ENCODE measurements around the gene ABL2. TPM values are rescaled to one million over a fixed set of nuclear protein-coding genes. Genes with fewer than 3 reads are reported as not detected.
A peak's percentile ranks its signal among the peaks of the same experiment; 100 is the strongest.
"Not testable (repeated sequence)": the region's sequence is repeated elsewhere in the genome, so short reads cannot be mapped to it uniquely, and the experiment has no call there.

The ABL2 gene
- total and polyA plus RNA-seq, 8 donors = 10.5 to 33.4 (median 11.6) TPM

DNA sequence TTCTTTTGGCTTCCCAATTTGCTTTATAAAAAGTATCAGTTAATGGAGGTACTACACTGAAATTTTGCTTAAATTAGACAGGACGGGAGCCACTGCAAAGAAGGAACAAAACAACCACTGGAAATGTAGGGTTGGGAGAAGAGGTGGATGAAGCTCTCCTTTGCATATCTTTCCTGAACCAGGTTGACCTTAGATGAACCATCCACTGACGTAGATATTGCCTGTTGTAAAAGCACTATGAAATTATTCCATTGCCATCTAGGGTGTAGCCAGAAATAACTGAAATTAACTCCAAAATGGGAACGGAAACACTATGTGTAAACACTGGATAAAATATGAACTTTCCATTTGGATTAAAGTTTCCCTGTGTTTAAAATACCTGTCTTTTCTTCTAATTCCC lies 1.2 kb upstream of the ABL2 start:
- Histone ChIP-seq H3K4me1 (peaks cover 6 to 29% of the 10 kb centered on the region in 2 donors), H3K36me3 (no peaks in the 10 kb centered on the region), H3K27me3 (no peaks in the 10 kb centered on the region), H3K27ac (no peak overlapping the region), H3K4me3 (no peak overlapping the region), H3K9me3 (no peaks in the 10 kb centered on the region)
- ATAC-seq (no peak), DNase-seq (no peak)
- TF ChIP-seq, protein P1, sequence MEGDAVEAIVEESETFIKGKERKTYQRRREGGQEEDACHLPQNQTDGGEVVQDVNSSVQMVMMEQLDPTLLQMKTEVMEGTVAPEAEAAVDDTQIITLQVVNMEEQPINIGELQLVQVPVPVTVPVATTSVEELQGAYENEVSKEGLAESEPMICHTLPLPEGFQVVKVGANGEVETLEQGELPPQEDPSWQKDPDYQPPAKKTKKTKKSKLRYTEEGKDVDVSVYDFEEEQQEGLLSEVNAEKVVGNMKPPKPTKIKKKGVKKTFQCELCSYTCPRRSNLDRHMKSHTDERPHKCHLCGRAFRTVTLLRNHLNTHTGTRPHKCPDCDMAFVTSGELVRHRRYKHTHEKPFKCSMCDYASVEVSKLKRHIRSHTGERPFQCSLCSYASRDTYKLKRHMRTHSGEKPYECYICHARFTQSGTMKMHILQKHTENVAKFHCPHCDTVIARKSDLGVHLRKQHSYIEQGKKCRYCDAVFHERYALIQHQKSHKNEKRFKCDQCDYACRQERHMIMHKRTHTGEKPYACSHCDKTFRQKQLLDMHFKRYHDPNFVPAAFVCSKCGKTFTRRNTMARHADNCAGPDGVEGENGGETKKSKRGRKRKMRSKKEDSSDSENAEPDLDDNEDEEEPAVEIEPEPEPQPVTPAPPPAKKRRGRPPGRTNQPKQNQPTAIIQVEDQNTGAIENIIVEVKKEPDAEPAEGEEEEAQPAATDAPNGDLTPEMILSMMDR (IDR thresholded peaks at IDR 0.05) = no peak
- intact Hi-C loops (cut with DNase I) = no loop called here

DNA sequence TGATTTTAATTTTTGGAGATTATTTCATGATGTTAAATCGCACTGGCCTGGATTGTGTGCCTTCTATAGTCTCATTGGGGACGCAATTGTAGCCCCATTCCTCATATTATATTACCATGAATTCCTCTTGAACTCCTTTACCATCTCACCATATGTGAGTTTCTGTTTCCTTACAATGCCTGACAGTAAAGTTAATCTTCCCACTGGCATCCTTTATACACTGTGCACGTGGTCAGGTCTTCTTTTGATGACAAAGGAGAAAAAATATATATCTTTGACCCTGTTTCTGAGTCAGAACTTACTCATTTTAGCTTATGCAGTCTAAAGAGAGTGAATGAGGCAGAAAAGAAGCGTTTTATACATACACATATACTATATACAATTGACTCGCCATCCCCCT lies 774 bp upstream of the ABL2 start:
- no peak for ATAC-seq
- Histone ChIP-seq H3K4me3 (peak overlapping the region; percentile 94 to 96), H3K4me1 (peaks cover 6 to 29% of the 10 kb centered on the region in 2 donors), H3K27ac (peak overlapping the region in 1 of 2 donors; percentile 85), H3K36me3 (no peaks in the 10 kb centered on the region), H3K27me3 (no peaks in the 10 kb centered on the region), H3K9me3 (no peaks in the 10 kb centered on the region)
- intact Hi-C loops (cut with DNase I) = no loop called here
- DNase-seq = no peak
- TF ChIP-seq, protein P1 (IDR thresholded peaks at IDR 0.05) = no peak

DNA sequence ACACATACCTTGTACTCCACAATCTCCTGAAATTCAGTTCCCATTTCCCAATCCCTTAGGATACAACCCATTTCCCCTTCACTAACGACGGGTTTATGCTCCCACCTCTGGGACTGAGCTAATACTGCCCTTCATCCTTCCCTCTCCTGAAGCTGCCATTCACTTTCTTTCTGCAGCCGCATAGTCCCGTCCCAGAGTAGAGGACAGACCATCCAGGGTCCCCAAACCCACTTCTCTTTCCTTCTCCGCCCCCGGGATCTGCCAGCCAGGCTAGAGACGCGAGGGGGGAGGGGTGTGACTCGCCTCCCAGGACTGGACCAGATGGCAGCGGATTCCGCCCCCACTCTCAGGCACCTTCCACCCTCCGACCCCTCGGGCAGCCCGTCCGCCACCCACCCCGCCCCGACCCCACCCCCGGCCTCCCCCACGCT lies 679 bp downstream of the ABL2 start:
- Histone ChIP-seq H3K4me1 (peaks cover 6 to 29% of the 10 kb centered on the region in 2 donors), H3K9me3 (no peaks in the 10 kb centered on the region), H3K36me3 (peaks cover 0 to 10% of the 10 kb centered on the region in 2 donors), H3K27ac (peak overlapping the region; percentile 83 to 85), H3K27me3 (no peaks in the 10 kb centered on the region), H3K4me3 (peak overlapping the region; percentile 94 to 96)
- intact Hi-C loops (cut with DNase I) = no loop called here
- ATAC-seq (peak; percentile 81), DNase-seq (peak; percentile 13 to 84 (median 61))
- TF ChIP-seq, protein P1 (IDR thresholded peaks at IDR 0.05) = no peak

DNA sequence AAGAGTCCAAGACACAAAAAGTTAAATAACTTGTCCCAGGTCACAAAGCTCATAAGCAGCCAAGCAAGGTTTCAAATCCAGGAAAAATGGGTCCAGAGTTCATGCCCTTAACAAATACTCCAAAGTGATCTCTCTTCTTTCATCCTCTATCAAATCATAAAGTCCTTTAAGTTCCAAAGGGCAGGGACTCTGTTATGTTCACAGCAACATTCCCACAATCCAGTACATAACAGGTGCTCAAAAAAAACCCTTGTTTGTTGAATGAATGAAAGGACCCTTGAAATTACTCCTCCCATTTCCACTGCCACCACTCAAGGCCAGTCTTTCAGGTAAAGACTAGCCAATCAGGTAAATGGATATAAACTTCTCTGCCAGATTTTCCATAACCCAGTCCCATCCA lies 2.7 kb downstream of the ABL2 start:
- Histone ChIP-seq H3K9me3 (no peaks in the 10 kb centered on the region), H3K27ac (no peak overlapping the region), H3K4me1 (peaks cover 6 to 29% of the 10 kb centered on the region in 2 donors), H3K36me3 (peaks cover 0 to 10% of the 10 kb centered on the region in 2 donors), H3K4me3 (no peak overlapping the region), H3K27me3 (no peaks in the 10 kb centered on the region)
- intact Hi-C loops (cut with DNase I) = no loop called here
- TF ChIP-seq, protein P1 (IDR thresholded peaks at IDR 0.05) = no peak
- DNase-seq (no peak), ATAC-seq (no peak)

DNA sequence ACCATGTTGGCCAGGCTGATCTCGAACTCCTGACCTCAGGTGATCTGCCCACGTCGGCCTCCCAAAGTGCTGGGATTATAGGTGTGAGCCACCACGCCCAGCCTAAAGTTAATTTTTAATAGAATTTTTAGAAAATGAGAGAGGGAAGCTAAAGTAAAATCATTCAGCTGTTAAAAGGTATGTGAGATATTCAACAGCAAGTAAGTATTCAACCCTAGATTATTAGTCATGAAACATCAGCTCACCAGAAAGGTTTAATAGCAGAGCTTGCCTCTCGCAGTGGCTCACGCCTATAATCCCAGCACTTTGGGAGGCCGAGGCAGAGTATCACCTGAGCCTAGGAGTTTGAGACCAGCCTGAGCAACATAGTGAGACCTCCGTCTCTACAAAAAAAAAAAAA lies 5.0 kb downstream of the ABL2 start:
- H3K4me1 ChIP-seq = peaks cover 6 to 19% of the 10 kb centered on the region in 2 donors
- H3K9me3 ChIP-seq; H3K36me3 ChIP-seq; intact Hi-C loops (cut with DNase I); ATAC-seq; DNase-seq; H3K27ac ChIP-seq; H3K27me3 ChIP-seq; H3K4me3 ChIP-seq: not testable (repeated sequence)

DNA sequence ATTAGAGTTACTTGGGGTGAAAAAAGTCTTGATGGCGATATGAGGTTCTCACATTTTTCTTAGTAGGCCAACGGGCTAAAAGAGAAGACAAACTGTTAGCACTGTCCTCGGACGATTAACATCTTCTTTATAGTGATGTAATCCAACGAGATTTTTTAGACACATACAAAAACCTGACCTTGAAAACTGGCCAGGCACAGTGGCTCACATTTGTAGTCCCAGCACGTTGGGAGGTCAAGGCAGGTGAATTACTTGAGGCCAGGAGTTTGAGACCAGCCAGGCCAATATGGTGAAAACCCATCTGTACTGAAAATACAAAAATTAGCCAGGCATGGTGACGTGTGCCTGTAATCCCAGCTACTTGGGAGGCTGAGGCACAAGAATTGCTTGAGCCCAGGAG lies 8.4 kb downstream of the ABL2 start:
- DNase-seq; H3K27ac ChIP-seq; H3K27me3 ChIP-seq; H3K9me3 ChIP-seq; H3K4me3 ChIP-seq; intact Hi-C loops (cut with DNase I); H3K36me3 ChIP-seq; ATAC-seq: not testable (repeated sequence)
- peaks cover 7 to 20% of the 10 kb centered on the region in 2 donors for H3K4me1 ChIP-seq

Data from left lung (tissue), 10 donors.